Ishikawa (cell line): ENCODE data around the gene DELE1.
A peak's percentile ranks its signal among the peaks of the same experiment; 100 is the strongest.

ENCODE experiments used
- CEBPB ChIP-seq: IDR thresholded peaks from 2 replicates; pipeline ENCODE4 v1.6.1; 2012
- CREB1 ChIP-seq: IDR thresholded peaks from 2 replicates; pipeline ENCODE4 v1.6.1; 2012; ENCODE audit warnings: low read depth
- EGR1 ChIP-seq: IDR thresholded peaks from 2 replicates; pipeline ENCODE4 v1.6.1; 2012
- EP300 ChIP-seq: IDR thresholded peaks from 2 replicates; pipeline ENCODE4 v1.6.1; 2012; ENCODE audit warnings: borderline replicate concordance
- FOXM1 ChIP-seq: IDR thresholded peaks from 2 replicates; pipeline ENCODE4 v1.6.1; 2012; ENCODE audit warnings: low read depth, borderline replicate concordance
- NFIC ChIP-seq: IDR thresholded peaks from 2 replicates; pipeline ENCODE4 v1.6.1; 2012
- RAD21 ChIP-seq: IDR thresholded peaks from 2 replicates; pipeline ENCODE4 v1.6.1; 2012; ENCODE audit warnings: low read depth
- REST ChIP-seq: IDR thresholded peaks from 2 replicates; pipeline ENCODE4 v1.6.1; 2012; ENCODE audit warnings: low read depth, mild to moderate bottlenecking
- TAF1 ChIP-seq: IDR thresholded peaks from 2 replicates; pipeline ENCODE4 v1.6.1; 2012; ENCODE audit warnings: low read depth, mild to moderate bottlenecking
- TCF12 ChIP-seq: IDR thresholded peaks from 2 replicates; pipeline ENCODE4 v1.6.1; 2012; ENCODE audit warnings: low read depth
- TEAD4 ChIP-seq: IDR thresholded peaks from 2 replicates; pipeline ENCODE4 v1.6.1; 2012
- YY1 ChIP-seq: IDR thresholded peaks from 2 replicates; pipeline ENCODE4 v1.6.1; 2012; ENCODE audit warnings: low read depth
- ZBTB7A ChIP-seq: IDR thresholded peaks from 2 replicates; pipeline ENCODE4 v1.6.1; 2012; ENCODE audit warnings: low read depth
- TF ChIP-seq, protein P1 (sequence below): IDR thresholded peaks from 2 replicates; pipeline ENCODE4 v1.6.1; 2012
- TF ChIP-seq, protein P2 (sequence below): IDR thresholded peaks from 2 replicates; pipeline ENCODE4 v1.6.1; 2012

The DELE1 gene

DNA sequence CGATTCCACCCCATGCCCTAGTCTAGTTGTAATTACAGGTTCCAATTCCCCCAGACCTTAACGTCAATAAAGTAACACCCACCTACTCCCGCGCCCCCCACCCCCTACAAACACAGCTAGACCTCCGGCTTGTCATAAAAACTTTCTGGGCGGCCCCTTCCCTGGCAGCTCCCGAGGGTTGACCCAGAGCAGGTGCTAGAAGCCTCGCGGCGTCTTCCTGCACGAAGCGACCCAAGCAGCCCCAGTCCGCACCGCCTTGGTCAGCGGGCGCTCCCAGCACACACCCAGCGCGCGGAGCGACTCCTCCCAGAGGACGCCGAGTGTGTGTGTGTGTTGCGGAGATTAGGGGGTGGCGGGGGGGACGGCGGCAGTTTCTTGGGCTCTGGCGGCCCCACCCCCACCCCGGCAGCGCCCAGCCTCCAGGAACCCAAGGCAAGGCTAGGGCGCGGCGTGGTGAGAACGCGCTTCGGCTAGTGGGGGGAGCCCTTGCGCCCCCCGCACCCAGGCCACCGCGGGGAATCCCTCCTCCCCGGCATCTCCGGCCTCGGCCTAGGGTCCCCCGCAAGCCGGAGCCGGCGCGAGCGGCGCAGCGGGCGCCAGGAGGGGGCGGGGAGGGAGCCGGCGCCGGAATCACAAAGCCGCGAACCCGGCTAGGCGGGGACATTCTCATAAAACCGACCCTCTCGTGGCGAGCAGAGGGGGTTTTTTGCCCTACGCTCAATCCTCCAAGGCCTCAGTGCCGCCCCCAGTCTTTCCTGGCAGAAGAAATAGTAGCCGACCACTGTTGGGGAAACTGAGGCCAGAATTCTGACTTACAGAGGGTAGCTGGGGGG lies 47.7 kb upstream of the DELE1 start:
- TF ChIP-seq, protein P1, sequence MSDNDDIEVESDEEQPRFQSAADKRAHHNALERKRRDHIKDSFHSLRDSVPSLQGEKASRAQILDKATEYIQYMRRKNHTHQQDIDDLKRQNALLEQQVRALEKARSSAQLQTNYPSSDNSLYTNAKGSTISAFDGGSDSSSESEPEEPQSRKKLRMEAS = peak; percentile 31; the same call in 1 of the 2 replicates
- TF ChIP-seq, protein P2, sequence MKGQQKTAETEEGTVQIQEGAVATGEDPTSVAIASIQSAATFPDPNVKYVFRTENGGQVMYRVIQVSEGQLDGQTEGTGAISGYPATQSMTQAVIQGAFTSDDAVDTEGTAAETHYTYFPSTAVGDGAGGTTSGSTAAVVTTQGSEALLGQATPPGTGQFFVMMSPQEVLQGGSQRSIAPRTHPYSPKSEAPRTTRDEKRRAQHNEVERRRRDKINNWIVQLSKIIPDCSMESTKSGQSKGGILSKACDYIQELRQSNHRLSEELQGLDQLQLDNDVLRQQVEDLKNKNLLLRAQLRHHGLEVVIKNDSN = no peak

- peak; percentile 71; the same call in 1 of the 2 replicates for TF ChIP-seq ZBTB7A
- peak; percentile 1; the same call in 1 of the 2 replicates for TF ChIP-seq RAD21
- TF ChIP-seq TAF1 = no peak
Measured at GRCh38 chr5:141876628-141877355, 46.9 kb upstream of the DELE1 start.

GRCh38 chr5:141877356-141878185 lies 46.1 kb upstream of the DELE1 start:
- TF ChIP-seq, protein P1 = no peak
- TF ChIP-seq RAD21 (no peak), TCF12 (no peak), FOXM1 (no peak), EP300 (no peak), EGR1 (no peak), REST (no peak), TEAD4 (no peak), CREB1 (no peak), NFIC (no peak), YY1 (no peak), ZBTB7A (no peak; the same call in 1 of the 2 replicates), TAF1 (no peak; the same call in 1 of the 2 replicates), CEBPB (no peak)

GRCh38 chr5:141878186-141878710 lies 45.4 kb upstream of the DELE1 start, which contains the start of gene PCDH1:
Gene PCDH1 (minus strand): TSS chr5:141878410. CDS start chr5:141878262, 148 bp downstream.
- TF ChIP-seq CEBPB = no peak
- 0 out of 2 replicates have a peak, but pooled peaks have one; percentile 7 for TF ChIP-seq EP300

DNA sequence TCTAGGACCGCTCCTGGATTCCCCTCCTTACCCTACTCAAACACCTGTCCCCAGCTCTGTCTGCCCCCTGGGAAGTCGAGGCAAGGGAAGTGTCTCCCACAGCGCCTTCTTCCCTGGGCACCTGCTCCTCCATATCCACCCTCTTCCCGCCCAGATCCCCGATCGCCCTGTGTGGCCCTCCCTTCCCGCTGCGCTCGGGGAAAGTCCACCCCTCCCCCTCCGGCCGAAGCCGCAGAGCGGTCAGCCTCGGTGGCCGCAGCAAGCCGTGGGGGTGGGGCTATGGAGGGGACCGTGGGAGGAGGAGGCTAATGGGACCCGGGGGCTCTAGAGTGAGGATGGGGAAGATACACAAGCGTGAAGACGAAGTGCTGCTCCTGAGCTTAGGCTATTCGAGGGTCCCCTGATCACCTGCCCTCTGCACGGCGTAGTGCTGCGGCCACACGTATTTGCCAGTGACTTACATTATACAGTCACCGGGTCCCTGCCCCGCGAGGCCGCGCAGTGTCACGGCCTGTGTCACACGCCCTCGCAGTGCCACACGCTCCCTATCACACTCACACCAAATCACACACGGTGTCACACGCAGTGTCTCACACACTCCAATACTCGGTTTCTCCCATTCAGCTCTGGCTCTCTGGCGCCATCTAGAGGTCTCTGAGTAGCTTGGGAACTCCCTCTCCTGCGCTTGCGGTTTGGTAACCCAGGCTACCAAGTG lies 44.8 kb upstream of the DELE1 start:
- TF ChIP-seq RAD21 = peak; percentile 98
- no peak for TF ChIP-seq TEAD4
- TF ChIP-seq, protein P1 = peak; percentile 58; the same call in 1 of the 2 replicates

- TF ChIP-seq EP300 (no peak), TAF1 (no peak), CEBPB (no peak), TEAD4 (no peak), ZBTB7A (no peak), YY1 (no peak)
- TF ChIP-seq, protein P1 = no peak
Measured at GRCh38 chr5:141879426-141879759, 44.3 kb upstream of the DELE1 start.
